ENCODE measurements around the gene GRIA3.

DNA sequence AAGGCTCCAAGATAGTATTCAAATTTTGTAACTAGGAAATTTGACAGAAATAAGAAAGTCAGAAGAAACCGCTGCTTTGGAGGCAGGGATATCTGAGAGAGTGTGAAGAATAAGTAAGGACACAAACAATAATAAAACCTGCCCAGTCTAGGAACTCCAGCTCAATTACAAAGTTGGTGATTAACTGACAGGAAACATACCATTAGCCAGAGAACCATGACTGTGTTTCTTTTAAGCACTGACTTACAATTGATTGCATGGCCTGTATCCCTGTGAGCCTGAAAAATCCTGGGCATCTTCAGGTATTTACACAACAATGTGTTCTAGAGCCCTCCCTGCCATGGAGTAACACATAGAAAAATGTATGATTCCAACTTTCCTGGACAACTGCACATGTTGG, 127.4 kb downstream of the GRIA3 start:
- no peak for TF ChIP-seq CTCF (IDR thresholded peaks at IDR 0.05; ENCODE audit: poor library complexity)
- TF ChIP-seq EZH2phosphoT487 (IDR thresholded peaks at IDR 0.05; ENCODE audit: low read depth, severe bottlenecking, unreplicated experiment) = no peak
